A673 (cell line): ENCODE data around the gene TEX22. TPM values are rescaled to one million over a fixed set of nuclear protein-coding genes. Genes with fewer than 3 reads are reported as not detected.

ENCODE experiments used
- BruUV-seq: library from RNA; stranded (reverse); fragments of 400-500 nt; replicated peaks from 2 replicates; lab custom pipeline; 2021; lab: Mats Ljungman, UMichigan
- CTCF ChIA-PET: fragments of 300-600 bp; sonication (Branson Sonifier 250); formaldehyde crosslinking; loops from one replicate; lab custom pipeline; 2022; ENCODE audit warnings: antibody characterized with exemption; lab: Charles Lee
- POLR2A ChIA-PET: fragments of 300-600 bp; sonication (Branson Sonifier 250); formaldehyde crosslinking; loops from one replicate; lab custom pipeline; 2022; ENCODE audit warnings: antibody characterized with exemption; ENCODE audit not compliant: low non-redundant PET; lab: Charles Lee
- DNase-seq: peaks from one replicate; pipeline ENCODE4 v3.0.0-alpha.2; 2015; ENCODE audit warnings: low spot score
- H3K27ac ChIP-seq: fragments of 200-600 bp; sonication (generic); 2 replicates; pipeline ENCODE4 v1.5.1; 2016; ENCODE audit warnings: mixed run types, low read depth, mild to moderate bottlenecking, mixed read lengths, antibody characterized with exemption, low read length; ENCODE audit not compliant: poor library complexity, severe bottlenecking
- H3K27me3 ChIP-seq: fragments of 200-600 bp; sonication (generic); replicated peaks from 2 replicates; pipeline ENCODE4 v1.6.1; 2017; ENCODE audit warnings: mixed run types, low read depth, mild to moderate bottlenecking, mixed read lengths, antibody characterized with exemption, low read length; ENCODE audit not compliant: insufficient read depth, poor library complexity
- H3K36me3 ChIP-seq: fragments of 200-600 bp; sonication (generic); 2 replicates; pipeline ENCODE4 v1.6.1; 2016; ENCODE audit warnings: mixed run types, mild to moderate bottlenecking, mixed read lengths, antibody characterized with exemption, low read length; ENCODE audit not compliant: insufficient read depth, poor library complexity, severe bottlenecking
- H3K4me1 ChIP-seq: fragments of 200-600 bp; sonication (generic); 2 replicates; pipeline ENCODE4 v1.6.1; 2017; ENCODE audit warnings: mixed run types, mild to moderate bottlenecking, mixed read lengths, antibody characterized with exemption, low read length; ENCODE audit not compliant: insufficient read depth, poor library complexity, severe bottlenecking
- H3K4me3 ChIP-seq: fragments of 200-600 bp; sonication (generic); 2 replicates; pipeline ENCODE4 v1.5.1; 2016; ENCODE audit warnings: low read depth, mixed run types, mild to moderate bottlenecking, mixed read lengths, low read length; ENCODE audit not compliant: poor library complexity, severe bottlenecking
- H3K9me3 ChIP-seq: fragments of 200-600 bp; sonication (generic); 2 replicates; pipeline ENCODE4 v1.6.1; 2016; ENCODE audit warnings: mixed run types, low read depth, mild to moderate bottlenecking, mixed read lengths, antibody characterized with exemption, low read length; ENCODE audit not compliant: poor library complexity, severe bottlenecking
- CTCF ChIP-seq: fragments of 300-800, 200-600 bp; sonication (generic); conservative IDR thresholded peaks from 2 replicates; pipeline ENCODE4 v1.5.1; 2017; ENCODE audit warnings: low read depth, mild to moderate bottlenecking, antibody characterized with exemption, low read length, moderate library complexity, mixed read lengths
- EZH2 ChIP-seq: fragments of 200-600 bp; sonication (generic); IDR thresholded peaks from 2 replicates; pipeline ENCODE4 v1.6.1; 2017; ENCODE audit warnings: borderline replicate concordance, low read depth, mild to moderate bottlenecking, mixed read lengths, antibody characterized with exemption, low read length; ENCODE audit not compliant: poor library complexity, severe bottlenecking
- intact Hi-C: fragments of 100-400 bp; cut with micrococcal nuclease; formaldehyde crosslinking; loops from one replicate; pipeline ENCODE4 v1.10.0; 2022; ENCODE audit not compliant: unreplicated experiment
- total RNA-seq: library from RNA; stranded (reverse); gene quantifications from 2 replicates; pipeline ENCODE4 v1.2.3, GENCODE V29; 2021

Gene TEX22
- total RNA-seq, 1 experiment from 2014 or later = 2.7 TPM

DNA sequence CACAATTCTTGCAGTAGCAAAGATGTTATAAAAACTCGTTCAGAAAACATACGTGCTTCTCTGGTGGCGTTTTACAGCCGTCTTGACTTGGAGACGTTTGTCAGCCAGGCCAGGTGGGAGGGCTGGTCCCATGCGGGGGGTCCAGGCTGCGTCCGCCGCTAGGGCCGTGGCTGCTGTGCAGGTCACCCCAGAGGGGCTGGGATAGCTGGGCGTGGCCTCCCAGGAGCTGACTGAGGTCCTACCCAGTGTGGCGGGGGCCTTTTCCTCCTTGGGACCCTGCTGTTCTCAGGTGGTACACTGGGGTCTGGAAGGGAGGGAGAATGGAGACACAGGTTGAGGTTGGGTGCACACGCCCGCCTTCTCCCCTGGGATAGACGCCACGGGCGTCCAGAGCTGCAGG is 46.5 kb downstream of the TEX22 start:
- H3K36me3 ChIP-seq = peaks cover 49% of the 10 kb centered on the region
- no TSS peak for BruUV-seq
- intact Hi-C loops = no loop called here
- no peak for DNase-seq
- POLR2A ChIA-PET = no interaction called here
- CTCF ChIA-PET = no interaction called here
- no peaks in the 10 kb centered on the region for H3K9me3 ChIP-seq
- no peak for TF ChIP-seq EZH2
- TF ChIP-seq CTCF = no peak
- H3K4me1 ChIP-seq = peaks cover 7% of the 10 kb centered on the region
- H3K27me3 ChIP-seq = no peaks in the 10 kb centered on the region
- no peak overlapping the region for H3K27ac ChIP-seq
- H3K4me3 ChIP-seq = no peak overlapping the region

GRCh38 chr14:105445290-105445689 is 47.0 kb downstream of the TEX22 start:
- ChIA-PET POLR2A (no interaction called here), CTCF (no interaction called here)
- BruUV-seq = no TSS peak
- Histone ChIP-seq H3K4me1 (peaks cover 4% of the 10 kb centered on the region), H3K4me3 (no peak overlapping the region), H3K27me3 (no peaks in the 10 kb centered on the region), H3K9me3 (no peaks in the 10 kb centered on the region), H3K27ac (no peak overlapping the region), H3K36me3 (peaks cover 50% of the 10 kb centered on the region)
- intact Hi-C loops = no loop called here
- TF ChIP-seq EZH2 (no peak), CTCF (no peak)
- DNase-seq = no peak

DNA sequence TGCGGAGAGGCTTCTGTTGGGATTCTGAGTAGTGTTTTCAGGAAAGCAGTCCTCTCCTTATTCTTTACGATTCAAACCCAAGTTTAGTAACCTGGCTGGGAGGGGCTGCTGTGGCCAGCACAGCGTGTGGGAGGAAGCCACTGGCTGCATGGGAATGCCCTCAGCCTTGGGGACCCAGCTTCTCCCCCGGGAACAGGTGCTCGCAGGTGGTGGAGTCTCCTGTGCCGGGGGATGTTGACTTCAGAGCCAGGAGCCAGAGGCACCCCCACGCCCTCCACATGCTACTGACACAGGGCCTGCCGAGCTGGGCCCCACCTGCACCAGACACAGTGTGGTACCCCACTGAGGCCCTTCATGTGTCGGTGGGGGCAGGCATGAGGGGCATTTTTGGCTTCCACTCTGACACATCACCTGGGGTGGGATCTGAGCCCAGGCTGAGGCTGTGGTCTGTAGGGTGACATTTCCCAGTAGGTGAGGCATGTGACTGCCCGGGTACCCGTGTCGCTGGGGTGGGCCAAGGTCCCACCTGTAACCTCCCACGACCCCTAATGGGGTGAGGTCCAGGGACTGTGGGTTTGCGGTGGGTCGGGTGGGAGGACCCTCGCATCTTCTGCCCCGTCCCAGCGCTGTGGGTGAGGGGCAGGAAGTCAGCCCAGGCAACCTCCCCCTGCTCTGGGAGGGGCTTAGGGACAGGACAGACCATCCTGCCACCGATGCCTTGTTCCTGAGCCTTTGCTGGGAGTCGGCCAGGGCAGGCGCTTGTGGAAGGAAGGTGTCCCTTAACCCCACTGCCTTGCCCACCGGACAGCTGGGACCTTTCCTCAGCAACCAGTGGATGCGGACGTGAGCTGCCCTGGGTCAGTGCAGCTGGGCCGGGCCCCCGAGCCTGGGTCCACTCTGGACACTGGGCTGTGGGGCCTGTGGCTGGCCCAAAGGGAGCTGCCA is 47.8 kb downstream of the TEX22 start:
- POLR2A ChIA-PET = no interaction called here
- H3K27me3 ChIP-seq = no peaks in the 10 kb centered on the region
- peaks cover 4% of the 10 kb centered on the region for H3K4me1 ChIP-seq
- H3K4me3 ChIP-seq = no peak overlapping the region
- TF ChIP-seq EZH2 = no peak
- TF ChIP-seq CTCF = no peak
- CTCF ChIA-PET = no interaction called here
- intact Hi-C loops = no loop called here
- DNase-seq = no peak
- no TSS peak for BruUV-seq
- peaks cover 52% of the 10 kb centered on the region for H3K36me3 ChIP-seq
- no peak overlapping the region for H3K27ac ChIP-seq
- no peaks in the 10 kb centered on the region for H3K9me3 ChIP-seq
